ENCODE data around the gene ASGR2. TPM values are rescaled to one million over a fixed set of nuclear protein-coding genes. Genes with fewer than 3 reads are reported as not detected.

The ASGR2 gene
- total RNA-seq, 1 donor from 2014 or later = not detected

DNA sequence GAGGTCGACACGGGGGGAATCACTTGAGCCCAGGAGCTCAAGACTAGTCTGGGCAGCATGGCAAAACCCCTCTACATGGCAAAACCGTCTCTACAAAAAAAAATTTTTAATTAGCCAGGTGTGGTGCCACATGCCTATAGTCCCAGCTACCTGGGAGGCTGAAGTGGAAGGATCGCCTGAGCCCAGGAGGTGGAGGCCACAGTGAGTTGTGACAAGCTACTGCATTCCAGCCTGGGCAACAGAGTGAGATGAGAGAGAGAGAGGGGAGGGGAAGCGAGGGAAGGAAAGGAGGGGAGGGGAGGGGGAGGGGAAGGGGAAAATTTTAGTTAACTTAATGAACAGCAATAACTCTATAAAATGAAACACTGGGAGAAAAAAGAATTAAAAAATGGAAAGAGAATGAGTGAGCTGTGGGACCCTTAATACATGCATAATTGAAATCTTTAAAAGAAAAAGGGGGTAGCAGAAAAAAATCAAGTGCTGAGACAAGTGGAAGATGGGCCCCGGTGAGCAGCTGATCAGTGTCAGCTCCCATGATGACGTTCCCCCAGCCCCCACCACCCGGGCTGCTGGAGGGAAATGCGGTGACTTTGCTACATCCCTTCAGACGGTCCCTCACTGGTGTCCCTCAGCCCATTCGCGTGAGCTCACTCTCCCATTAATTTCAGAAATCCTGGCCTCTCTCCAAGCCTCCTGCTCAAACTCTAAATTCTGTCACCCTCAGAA is 2.7 kb downstream of the ASGR2 start:
- Histone ChIP-seq H3K4me3 (no peak overlapping the region), H3F3A (ENCODE audit: low read depth) (no peaks in the 10 kb centered on the region), H3K9me3 (ENCODE audit: low read depth) (no peaks in the 10 kb centered on the region), H4K20me1 (ENCODE audit: low read depth) (no peaks in the 10 kb centered on the region), H3K36me3 (no peaks in the 10 kb centered on the region), H3K27me3 (no peaks in the 10 kb centered on the region), H3K27ac (no peak overlapping the region), H3K79me2 (ENCODE audit: low read depth) (no peaks in the 10 kb centered on the region), H3K9ac (no peak overlapping the region), H3K4me1 (no peaks in the 10 kb centered on the region), H2AFZ (replicated peaks) (no peak overlapping the region), H3K4me2 (no peak overlapping the region)
- no peak overlapping the region for H3K27ac Mint-ChIP-seq
- peak overlapping the region; percentile 37 for H3K4me3 Mint-ChIP-seq
- no peaks in the 10 kb centered on the region for H3K36me3 Mint-ChIP-seq
- no peak for DNase-seq (ENCODE audit: low spot score)
- peaks cover 34% of the 10 kb centered on the region for H3K4me1 Mint-ChIP-seq
- H3K27me3 Mint-ChIP-seq (ENCODE audit: insufficient read depth, low read depth) = peaks cover 9% of the 10 kb centered on the region
- TF ChIP-seq EZH2 (IDR thresholded peaks at IDR 0.05) (no peak), EZH2phosphoT487 (IDR thresholded peaks at IDR 0.05) (no peak)
- TF ChIP-seq, protein P1, sequence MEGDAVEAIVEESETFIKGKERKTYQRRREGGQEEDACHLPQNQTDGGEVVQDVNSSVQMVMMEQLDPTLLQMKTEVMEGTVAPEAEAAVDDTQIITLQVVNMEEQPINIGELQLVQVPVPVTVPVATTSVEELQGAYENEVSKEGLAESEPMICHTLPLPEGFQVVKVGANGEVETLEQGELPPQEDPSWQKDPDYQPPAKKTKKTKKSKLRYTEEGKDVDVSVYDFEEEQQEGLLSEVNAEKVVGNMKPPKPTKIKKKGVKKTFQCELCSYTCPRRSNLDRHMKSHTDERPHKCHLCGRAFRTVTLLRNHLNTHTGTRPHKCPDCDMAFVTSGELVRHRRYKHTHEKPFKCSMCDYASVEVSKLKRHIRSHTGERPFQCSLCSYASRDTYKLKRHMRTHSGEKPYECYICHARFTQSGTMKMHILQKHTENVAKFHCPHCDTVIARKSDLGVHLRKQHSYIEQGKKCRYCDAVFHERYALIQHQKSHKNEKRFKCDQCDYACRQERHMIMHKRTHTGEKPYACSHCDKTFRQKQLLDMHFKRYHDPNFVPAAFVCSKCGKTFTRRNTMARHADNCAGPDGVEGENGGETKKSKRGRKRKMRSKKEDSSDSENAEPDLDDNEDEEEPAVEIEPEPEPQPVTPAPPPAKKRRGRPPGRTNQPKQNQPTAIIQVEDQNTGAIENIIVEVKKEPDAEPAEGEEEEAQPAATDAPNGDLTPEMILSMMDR (IDR thresholded peaks at IDR 0.05) = no peak
- peaks cover 2% of the 10 kb centered on the region for H3K9me3 Mint-ChIP-seq

DNA sequence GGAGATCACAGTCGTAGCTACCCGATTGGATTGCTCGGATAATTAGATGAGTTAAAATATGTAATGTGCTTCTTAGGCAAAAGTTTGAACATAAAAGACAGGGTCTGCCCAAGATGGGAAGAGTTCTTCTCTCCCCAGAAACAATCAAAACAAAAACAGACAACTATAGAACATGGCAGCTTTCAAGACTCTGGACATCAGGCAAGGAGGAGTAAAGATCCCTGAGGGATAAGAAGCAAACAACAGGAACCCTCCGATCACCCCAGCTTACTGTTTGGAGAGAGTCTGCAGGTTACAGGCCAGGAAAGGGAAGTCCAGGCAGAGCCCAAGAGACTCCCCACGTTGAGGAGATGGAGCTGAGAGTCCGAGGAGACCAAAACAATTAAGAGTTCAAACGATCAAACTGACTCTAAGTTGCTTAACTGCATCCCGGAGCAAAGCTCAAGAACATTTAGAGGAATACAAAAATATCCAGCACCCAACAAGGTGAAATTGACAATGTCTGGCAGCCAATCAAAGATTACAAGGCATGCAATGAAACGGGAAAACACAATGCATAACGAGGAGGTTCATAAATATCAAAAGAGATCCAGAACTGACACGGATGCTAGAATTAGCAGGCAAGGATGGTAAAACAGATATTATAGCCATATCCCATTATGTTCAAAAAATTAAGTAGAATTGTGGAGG is 3.9 kb downstream of the ASGR2 start:
- Histone ChIP-seq H3K9ac (no peak overlapping the region), H3K4me2 (no peak overlapping the region), H3F3A (ENCODE audit: low read depth) (no peaks in the 10 kb centered on the region), H3K27me3 (no peaks in the 10 kb centered on the region), H3K4me1 (no peaks in the 10 kb centered on the region), H2AFZ (replicated peaks) (no peak overlapping the region), H3K36me3 (no peaks in the 10 kb centered on the region), H3K4me3 (no peak overlapping the region), H3K79me2 (ENCODE audit: low read depth) (no peaks in the 10 kb centered on the region), H3K9me3 (ENCODE audit: low read depth) (no peaks in the 10 kb centered on the region), H4K20me1 (ENCODE audit: low read depth) (no peaks in the 10 kb centered on the region), H3K27ac (no peak overlapping the region)
- H3K4me3 Mint-ChIP-seq = no peak overlapping the region
- peaks cover 6% of the 10 kb centered on the region for H3K27me3 Mint-ChIP-seq (ENCODE audit: insufficient read depth, low read depth)
- peaks cover 25% of the 10 kb centered on the region for H3K4me1 Mint-ChIP-seq
- H3K9me3 Mint-ChIP-seq = peaks cover 2% of the 10 kb centered on the region
- no peak for DNase-seq (ENCODE audit: low spot score)
- H3K36me3 Mint-ChIP-seq = no peaks in the 10 kb centered on the region
- TF ChIP-seq EZH2phosphoT487 (IDR thresholded peaks at IDR 0.05) (no peak), EZH2 (IDR thresholded peaks at IDR 0.05) (no peak)
- TF ChIP-seq, protein P1 (IDR thresholded peaks at IDR 0.05) = no peak
- H3K27ac Mint-ChIP-seq = no peak overlapping the region

DNA sequence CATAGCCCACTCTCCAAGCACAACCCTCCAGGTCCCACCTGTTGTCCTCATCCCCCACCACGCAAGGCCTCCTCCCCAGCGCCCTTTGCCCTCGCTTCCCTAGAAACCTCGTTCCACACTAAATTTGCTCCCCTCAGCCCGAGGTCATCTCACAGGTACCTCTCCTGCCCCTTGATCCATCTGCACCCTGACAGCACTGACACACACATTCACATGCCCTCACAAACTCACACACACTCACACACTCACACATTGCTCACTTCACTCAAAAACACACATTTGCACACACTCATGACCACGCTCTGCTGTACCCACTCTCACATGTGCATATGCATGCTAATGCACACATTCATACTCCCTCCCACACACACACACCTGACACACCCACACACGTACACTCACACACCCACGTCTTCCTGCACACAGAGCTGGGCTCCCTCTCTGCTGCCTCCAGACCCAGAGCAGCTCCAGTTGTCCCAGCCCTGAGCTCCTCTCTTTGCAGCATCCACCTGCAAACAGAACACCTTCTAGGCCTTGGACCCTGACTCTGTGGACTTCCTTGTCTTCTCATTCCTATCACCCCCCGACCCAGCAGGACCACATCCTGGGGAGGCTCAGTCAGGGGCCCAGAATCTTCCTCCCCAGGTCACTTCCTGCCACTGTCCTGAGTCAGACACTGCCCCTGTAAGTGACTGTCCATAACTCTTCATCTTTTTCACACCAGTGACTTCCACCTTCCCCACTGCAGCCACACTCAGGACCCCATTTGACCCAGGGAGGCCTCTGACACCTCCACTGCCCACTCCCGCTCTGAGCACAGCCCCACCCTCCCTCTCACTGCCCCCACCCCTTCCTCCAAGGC is 4.9 kb downstream of the ASGR2 start:
- Mint-ChIP-seq H3K36me3 (no peaks in the 10 kb centered on the region), H3K4me3 (no peak overlapping the region), H3K9me3 (peaks cover 2% of the 10 kb centered on the region), H3K27me3 (ENCODE audit: insufficient read depth, low read depth) (peaks cover 6% of the 10 kb centered on the region), H3K27ac (no peak overlapping the region), H3K4me1 (peaks cover 15% of the 10 kb centered on the region)
- Histone ChIP-seq H3K9ac (no peak overlapping the region), H3F3A (ENCODE audit: low read depth) (no peaks in the 10 kb centered on the region), H3K27ac (no peak overlapping the region), H4K20me1 (ENCODE audit: low read depth) (no peaks in the 10 kb centered on the region), H3K4me3 (no peak overlapping the region), H3K36me3 (no peaks in the 10 kb centered on the region), H3K27me3 (no peaks in the 10 kb centered on the region), H2AFZ (replicated peaks) (no peak overlapping the region), H3K79me2 (ENCODE audit: low read depth) (no peaks in the 10 kb centered on the region), H3K9me3 (ENCODE audit: low read depth) (no peaks in the 10 kb centered on the region), H3K4me2 (no peak overlapping the region), H3K4me1 (no peaks in the 10 kb centered on the region)
- TF ChIP-seq, protein P1 (IDR thresholded peaks at IDR 0.05) = no peak
- TF ChIP-seq EZH2phosphoT487 (IDR thresholded peaks at IDR 0.05) (no peak), EZH2 (IDR thresholded peaks at IDR 0.05) (no peak)
- DNase-seq (ENCODE audit: low spot score) = no peak

Measured in neural progenitor cell (in vitro differentiated cells).